ENCODE results near the gene PPFIA2.

- TF ChIP-seq CTCF (IDR thresholded peaks at IDR 0.05) (no peak), POLR2A (IDR thresholded peaks at IDR 0.05) (no peak)
These were observed 420.1 kb downstream of the PPFIA2 start for GRCh38 chr12:81339071-81339470.
